NCI-H187 (cell line): ENCODE results near the gene ENDOD1.

Source experiments
- DNase-seq, 2 experiments: peaks; one replicate each; lab custom pipeline; 2025; lab: John Stamatoyannopoulos, UW

ENDOD1 gene

GRCh38 chr11:95143106-95143681 lies 53.5 kb downstream of the ENDOD1 start:
- DNase-seq: no peak

DNA sequence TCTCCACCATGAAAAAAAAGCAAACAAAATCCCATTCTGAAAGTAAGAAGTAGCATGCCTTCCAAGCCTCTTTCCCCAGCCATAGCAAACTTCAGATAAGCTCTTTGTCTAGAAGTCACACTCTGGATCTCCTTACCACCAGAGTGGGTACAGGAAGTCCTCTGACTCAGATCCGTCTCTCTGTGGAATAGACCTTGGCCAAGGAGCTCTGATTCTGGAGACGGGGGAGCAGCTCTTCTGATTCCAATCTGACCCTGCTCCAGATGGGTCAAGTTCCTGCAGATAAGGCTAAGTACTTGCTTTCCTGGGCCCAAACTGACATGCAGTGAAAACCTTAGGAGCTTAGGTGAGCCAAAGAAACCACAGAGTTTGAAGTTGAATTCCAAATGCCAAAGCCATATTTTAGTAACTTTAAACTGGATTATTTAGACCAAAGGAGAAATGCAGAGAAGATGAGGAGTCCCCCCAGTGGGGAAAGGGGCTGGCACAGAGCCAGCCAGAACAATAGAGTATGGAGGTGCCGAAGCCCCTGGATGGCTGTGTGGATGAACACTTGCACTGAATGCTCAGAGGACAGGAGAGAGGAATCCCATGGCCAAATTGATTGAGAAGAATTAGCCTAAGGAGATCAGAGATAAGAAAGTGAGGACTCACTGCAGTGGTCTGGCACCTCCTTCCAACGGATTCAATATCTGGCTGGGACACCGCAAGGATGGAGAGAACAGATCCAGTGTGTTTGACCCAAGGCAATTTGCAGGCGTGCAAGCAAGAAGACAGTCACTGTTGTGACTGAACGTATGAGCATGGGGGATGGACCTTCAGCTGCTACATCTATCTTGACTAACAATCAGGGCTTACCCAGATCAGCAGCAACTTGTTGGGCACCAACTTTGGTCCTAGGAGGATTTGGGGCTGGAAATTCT lies 54.9 kb downstream of the ENDOD1 start:
- DNase-seq: no peak

DNA sequence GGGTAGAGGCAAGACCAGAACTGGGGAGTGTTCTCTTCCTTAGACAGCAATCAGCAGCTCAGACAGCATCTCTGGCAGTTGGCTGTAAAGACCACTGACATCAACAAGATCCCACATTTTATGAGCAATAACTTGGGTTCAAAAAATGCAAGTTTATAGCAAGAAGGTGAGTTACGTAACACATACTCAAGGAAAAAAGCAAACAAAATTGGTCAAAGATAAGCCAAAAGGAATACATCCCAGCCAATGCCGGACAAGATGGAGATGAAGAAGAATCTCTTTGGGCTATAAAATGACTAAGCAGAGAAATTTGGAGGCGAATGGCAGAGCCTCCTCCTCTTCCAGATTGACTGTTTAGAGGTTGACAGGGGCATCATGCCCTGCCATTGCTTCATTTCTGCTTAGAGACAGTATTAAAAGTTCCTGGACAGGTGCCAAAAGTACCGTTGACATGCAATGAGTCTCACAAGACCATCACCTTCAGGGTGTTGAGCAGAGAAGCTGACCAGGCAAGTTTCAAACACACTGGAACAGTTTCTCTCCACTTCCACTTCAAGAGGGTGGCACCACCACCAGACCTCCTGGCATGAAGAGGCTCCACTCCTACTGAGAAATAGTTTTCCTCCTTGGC lies 55.9 kb downstream of the ENDOD1 start:
- DNase-seq: no peak

GRCh38 chr11:95147364-95147905 lies 57.8 kb downstream of the ENDOD1 start:
- DNase-seq: no peak

DNA sequence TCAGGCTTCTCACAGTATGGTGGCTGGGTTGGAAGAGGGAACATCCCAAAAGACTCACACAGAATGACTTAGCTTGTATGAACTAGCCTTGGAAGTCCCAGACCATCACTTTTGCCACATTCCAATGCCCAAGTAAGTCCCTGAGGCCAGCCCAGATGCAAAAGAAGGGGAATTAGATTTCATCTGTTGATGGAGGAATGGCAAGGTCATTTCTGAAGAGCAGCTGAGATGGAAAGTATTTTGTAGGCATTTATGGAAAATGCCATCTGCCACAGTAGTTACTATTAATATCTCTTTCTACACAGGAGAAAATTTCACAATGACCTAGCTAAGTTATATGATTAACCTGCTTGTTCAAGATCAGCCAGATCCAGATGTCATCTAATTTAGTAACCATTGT lies 58.8 kb downstream of the ENDOD1 start:
- no peak for DNase-seq

DNA sequence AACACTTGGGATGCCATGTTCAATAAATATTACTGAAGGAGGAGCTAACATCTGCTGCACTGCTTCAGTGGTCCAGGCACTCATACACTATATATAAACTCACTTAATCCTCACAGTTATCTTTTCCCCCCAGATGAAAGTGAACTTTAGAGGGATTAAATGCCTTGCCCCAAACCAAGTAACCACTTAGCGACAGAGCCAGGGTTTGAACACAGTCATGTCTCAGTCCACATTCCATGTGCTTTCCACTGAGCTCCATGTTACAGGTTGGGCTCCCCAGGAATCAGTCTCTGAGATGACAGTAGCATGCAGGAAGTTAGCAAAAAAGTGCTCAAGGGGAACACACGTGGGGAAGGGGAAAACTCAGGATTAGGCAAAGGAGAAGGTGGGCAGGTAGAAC lies 59.3 kb downstream of the ENDOD1 start:
- no peak for DNase-seq

DNA sequence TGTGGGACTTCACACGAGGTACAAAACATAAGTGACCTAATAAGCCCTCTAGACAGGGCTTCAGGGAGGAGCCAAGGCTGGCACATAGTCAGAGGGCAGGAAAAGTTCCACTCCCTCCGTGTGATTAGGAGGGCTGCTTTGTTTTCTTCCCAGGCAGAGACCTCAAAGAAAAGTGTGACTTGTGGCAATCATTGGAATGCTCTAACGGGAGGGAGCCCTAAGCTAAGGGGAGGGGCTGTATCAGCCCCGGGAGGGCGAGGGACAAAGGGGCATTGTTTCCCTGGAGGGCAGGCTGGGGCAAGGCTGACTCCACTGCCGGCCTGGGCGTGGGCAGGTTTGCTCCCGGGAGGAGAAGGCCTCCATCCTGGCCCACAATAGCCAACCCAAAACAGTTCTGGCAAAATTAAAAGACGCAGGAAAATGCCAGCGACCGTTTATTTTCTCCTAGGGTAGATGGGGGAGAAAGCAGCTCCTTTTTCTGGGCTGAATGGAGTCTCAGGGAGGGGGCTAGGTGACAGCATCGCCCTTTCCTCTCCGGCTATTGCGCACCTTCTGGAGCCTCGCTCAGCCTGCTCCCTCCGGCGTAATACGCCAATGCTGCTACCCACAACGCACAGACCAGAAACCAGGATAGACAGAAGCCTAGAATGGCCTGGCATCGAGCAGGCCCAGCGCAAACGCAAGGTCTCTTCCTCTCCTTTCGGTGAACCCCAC lies 60.2 kb downstream of the ENDOD1 start:
- no peak for DNase-seq

DNA sequence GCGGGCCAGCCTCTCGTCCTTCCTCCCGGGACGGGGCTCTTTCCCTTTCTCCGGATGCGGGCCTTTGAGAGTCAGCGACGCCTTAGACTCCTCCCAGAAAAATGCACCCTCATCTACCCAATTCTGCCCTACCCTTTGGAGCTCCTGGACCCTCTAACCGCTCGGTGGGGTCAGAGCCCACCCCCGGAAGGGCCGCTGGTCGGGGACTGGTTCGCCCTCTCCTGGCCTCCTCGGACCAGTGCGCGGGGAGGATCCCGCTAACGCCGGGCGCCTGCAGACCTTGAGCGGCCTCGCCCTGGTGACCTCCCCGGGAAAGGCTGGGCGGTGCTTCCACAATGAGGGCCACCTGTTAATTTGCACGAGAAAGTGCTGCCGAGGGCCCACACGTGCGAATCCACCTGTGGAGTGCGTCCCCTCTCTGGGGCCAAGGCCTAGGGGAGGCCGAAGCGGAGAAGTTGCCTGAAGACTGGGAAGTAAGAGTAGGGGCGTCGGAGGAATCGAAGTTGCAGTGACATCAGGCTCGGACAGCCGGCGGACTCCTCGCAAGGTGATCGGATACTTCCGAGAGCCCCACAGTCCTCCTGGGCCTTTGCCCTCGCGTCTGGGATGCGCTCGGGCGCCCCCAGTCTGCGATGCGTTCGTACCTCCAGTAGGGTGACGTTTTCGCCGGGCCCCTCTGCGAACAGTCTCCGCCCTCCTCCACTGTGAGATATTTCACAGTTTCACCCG lies 61.5 kb downstream of the ENDOD1 start:
- DNase-seq: peak; percentile 62 to 78

DNA sequence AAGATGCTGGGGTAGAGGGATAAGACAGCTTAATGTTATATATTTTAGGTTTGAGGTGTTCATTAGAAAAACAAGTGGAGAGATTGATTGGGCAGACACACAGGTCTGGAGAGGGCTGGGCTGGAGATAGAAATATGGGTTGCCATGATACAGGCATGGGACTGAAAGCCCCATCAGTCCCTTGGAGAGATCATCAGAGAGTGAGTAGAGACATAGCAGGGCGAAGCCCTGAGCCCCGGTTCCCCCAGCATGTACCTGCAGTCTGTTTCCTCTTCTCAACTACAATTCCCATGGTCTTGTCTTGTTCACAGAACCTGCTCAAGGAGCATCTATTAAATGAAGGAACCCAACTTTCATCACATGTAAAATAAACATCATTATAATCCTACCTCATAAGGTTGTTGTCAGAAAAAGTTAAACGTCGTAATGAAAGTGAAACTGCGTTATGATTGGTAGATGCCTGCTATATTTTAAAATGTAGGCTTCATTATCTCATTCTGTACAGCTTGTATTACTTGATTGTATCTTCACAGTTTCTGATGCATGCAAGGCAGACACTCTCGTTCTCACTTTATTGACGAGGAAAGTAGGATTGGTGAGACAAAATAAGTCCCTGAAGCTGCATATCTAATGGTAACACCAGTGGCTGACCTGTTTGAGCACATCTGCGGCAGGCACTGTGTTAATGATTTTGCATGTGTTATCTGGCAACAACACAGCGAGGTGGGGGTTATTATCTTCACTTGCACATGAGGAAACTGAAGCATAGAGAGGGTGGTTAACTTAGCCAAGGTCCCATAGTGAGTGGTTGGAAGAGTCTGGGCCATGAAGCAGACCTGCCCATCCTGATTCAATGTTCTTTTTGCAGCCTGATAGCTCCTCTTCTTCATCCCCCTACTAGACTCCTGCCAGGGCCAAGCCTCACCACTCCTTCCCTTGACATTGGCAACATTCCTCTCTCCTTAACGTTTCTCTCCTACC lies 63.5 kb downstream of the ENDOD1 start:
- no peak for DNase-seq

DNA sequence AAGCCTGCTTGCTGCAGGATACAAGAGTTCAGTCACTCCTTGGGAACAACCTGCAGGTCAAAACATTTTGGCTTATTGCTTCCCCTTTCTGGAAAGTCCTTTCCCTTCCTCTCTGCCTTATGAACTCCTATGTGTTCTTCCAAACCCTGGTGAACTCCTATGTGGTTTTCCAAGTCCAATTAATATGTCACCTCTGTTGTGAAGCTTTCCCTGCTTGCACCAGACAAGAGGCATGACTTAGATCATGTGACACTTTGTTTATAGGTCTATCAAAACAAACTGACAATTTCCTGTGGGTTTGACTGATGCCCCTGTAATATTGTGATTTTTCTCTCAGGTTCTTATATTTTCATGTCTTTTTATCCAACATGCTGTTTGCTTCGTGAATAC lies 64.2 kb downstream of the ENDOD1 start:
- no peak for DNase-seq

GRCh38 chr11:95154514-95154913 lies 64.9 kb downstream of the ENDOD1 start:
- no peak for DNase-seq

DNA sequence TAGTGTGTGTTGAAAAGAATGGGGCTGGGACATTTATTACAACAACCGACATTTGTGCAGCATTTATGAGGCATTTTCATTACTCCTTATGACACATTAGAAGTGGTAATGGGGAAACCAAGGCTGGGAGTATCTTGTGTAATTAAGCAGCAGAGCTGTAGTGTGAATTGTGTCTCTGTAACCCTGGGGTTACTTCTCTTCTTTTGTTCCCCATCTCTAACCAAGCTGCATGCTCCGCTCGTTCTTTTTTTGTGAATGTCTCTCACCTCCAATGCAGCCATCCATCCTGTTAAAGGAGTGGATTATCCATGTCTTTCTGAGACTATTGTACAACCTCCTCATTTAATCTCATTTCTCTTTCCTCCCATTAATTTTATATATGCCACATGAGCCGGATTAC lies 65.7 kb downstream of the ENDOD1 start:
- no peak for DNase-seq

DNA sequence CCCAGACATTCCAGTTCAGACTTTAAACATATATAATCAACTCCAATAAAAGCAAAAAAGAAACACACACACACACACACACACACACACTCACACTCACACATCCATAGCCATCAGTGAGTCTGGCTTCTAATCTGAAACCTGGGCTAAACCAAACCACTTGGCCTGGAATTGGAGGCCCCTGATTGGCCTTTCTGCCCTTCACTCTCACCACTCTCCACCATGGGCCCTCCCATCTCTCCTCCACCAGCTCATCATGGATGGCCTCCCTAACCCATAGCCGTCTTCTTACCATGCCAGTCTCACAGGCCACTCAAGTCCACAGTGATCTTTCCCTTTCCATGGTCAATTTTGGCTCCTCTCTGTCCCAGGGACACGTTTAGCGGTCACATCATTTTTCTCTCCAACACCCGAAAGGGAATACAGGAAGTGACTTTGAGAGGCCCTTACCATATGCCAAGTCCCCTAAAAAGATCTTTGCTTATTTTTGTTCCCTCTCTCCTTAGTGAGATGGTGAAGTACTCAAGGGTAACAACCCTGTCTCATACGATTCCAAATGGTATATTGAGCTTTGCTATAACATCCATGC lies 66.6 kb downstream of the ENDOD1 start:
- no peak for DNase-seq

- DNase-seq: no peak
Measured at GRCh38 chr11:95156916-95157541, 67.4 kb downstream of the ENDOD1 start.

DNA sequence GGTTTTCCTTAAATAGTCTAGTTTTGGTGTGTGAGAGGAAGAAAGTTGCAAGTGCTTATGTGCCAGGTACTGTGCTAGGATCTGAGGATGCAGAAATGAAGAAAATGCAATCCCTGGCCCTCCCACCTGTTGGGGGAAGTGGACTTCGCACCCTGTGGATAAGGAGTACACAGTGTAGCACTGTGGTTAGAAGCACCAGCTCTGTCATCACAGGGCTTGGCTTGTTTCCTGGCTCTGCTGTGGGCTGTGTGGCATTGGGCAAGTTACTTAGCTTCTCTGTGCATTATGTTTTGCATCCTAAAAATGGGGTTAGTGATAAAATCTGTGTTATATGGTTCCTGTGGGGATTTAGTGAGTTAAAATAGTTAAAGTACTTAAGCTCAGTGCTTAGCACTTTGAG lies 68.2 kb downstream of the ENDOD1 start:
- DNase-seq: no peak

DNA sequence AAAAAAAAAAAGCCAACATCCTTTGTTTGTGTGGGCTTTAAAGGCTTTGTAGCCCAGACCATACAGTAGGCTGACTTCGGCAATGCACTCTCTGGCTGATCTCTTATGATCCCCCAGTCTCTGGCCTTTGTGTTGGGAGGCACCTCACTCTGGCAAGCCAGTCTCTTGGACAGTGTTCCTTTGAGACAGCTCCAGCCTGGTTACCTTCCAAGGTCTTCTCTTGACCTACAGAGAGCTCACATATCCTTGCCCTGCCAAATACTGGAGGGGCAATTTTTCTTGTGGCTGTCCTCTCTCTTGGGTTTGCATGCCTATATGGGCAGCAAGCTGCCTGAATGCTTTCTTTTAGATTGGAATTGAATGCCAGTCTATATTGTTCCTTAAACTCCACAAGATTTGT lies 71.6 kb downstream of the ENDOD1 start:
- DNase-seq: no peak

GRCh38 chr11:95163106-95163505 lies 73.5 kb downstream of the ENDOD1 start:
- no peak for DNase-seq

- DNase-seq: no peak
Measured at GRCh38 chr11:95165638-95166037, 76.0 kb downstream of the ENDOD1 start.

DNA sequence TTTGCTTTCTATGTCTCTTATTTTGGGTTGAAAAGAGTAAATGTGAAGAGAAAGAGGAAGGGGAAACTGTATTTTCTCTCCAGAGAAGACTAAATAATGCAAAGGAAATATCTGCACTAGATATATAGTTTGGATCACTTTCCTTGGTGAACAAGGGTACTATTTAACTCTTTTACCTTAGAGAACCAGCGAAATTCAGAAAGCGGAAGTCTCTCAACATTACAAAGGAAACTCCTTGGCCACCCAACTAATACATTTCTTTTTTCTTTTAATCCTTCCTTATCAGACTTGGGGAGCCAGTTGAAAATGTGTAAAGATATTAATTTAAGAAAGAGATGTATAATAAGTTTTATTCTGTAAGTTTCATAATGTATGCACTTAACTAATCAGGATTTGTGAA lies 77.1 kb downstream of the ENDOD1 start:
- DNase-seq: no peak
